Gastrocnemius medialis (tissue), 4 donors: ENCODE measurements around the gene WDR70.

Experiments
- CTCF ChIP-seq, 5 experiments: fragments of 450-650 bp in 3 of 5; fragments of 200-600 bp in 2 of 5; sonication (generic) in 2 of 5; IDR thresholded peaks in 4 of 5; conservative IDR thresholded peaks in 1 of 5; 1 replicate in 4 of 5; 2 replicates in 1 of 5; pipeline ENCODE4 v1.5.1; 2016 to 2019; ENCODE audit warnings: antibody characterized with exemption in 5 of 5, mild to moderate bottlenecking in 3 of 5, moderate library complexity in 3 of 5
- POLR2A ChIP-seq, 2 donors: fragments of 450-650 bp; IDR thresholded peaks; one replicate each; pipeline ENCODE4 v1.6.1; 2017; ENCODE audit warnings: antibody characterized with exemption in 2 of 2, mild to moderate bottlenecking in 2 of 2, moderate library complexity in 2 of 2

DNA sequence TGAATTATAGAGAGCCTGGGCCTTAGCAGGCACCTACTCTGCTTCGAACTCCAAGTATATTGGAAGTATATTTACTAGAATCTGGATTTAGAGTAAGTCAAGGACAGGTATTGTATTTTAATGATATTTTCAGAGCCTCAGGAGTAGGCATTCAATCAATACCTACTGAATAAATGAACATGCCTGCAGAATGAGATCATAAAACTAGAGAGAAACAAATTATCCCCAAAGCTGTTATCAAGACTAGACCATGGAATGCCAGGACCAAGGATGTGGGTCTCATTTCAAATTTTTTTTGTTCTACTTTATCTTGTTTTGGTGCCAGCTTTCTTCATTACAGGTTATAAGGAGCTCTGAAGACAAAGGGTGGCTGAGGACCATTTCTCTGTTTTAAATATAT lies 394.7 kb downstream of the WDR70 start:
- no peak for TF ChIP-seq CTCF (IDR thresholded peaks at IDR 0.05 in 4 of 5, conservative IDR thresholded peaks at IDR 0.05 in 1 of 5)
- no peak for TF ChIP-seq POLR2A (IDR thresholded peaks at IDR 0.05)
